Fibroblast of skin of right biceps (primary cell): Measurements from ENCODE around the gene CDNF.
"Not testable (repeated sequence)": the region's sequence is repeated elsewhere in the genome, so short reads cannot be mapped to it uniquely, and the experiment has no call there.

Source experiments
- DNase-seq: peaks from one replicate; pipeline ENCODE4 v3.0.0-alpha.2; 2013

Gene CDNF

GRCh38 chr10:14838582-14839304 lies 906 bp upstream of the CDNF start:
- peak; percentile 26 for DNase-seq

GRCh38 chr10:14837003-14837756 lies 657 bp downstream of the CDNF start:
- no peak for DNase-seq

GRCh38 chr10:14836208-14836607 lies 1.6 kb downstream of the CDNF start:
- DNase-seq, result peak; percentile 34

GRCh38 chr10:14833106-14833505 lies 4.7 kb downstream of the CDNF start:
- no peak for DNase-seq

GRCh38 chr10:14826076-14826829 lies 11.6 kb downstream of the CDNF start:
- DNase-seq, result no peak

GRCh38 chr10:14823966-14824365 lies 13.9 kb downstream of the CDNF start:
- no peak for DNase-seq

- peak; percentile 44 for DNase-seq
These were observed 14.7 kb downstream of the CDNF start for GRCh38 chr10:14822879-14823755.

GRCh38 chr10:14821635-14822375 lies 16.0 kb downstream of the CDNF start:
- DNase-seq, result no peak

GRCh38 chr10:14820775-14821154 lies 17.1 kb downstream of the CDNF start:
- no peak for DNase-seq

- peak; percentile 77 for DNase-seq
These were observed 17.6 kb downstream of the CDNF start for GRCh38 chr10:14820010-14820774.

- DNase-seq, result not testable (repeated sequence)
These were observed 21.1 kb downstream of the CDNF start for GRCh38 chr10:14816717-14817116.

- no peak for DNase-seq
These were observed 22.2 kb downstream of the CDNF start for GRCh38 chr10:14815681-14816080.

- peak; percentile 19 for DNase-seq
These were observed 25.6 kb downstream of the CDNF start for GRCh38 chr10:14812271-14812670.

- no peak for DNase-seq
These were observed 26.6 kb downstream of the CDNF start for GRCh38 chr10:14810969-14811953.

GRCh38 chr10:14806318-14806717 lies 31.5 kb downstream of the CDNF start:
- no peak for DNase-seq

GRCh38 chr10:14803827-14804226 lies 34.0 kb downstream of the CDNF start:
- DNase-seq, result no peak

GRCh38 chr10:14801723-14802122 lies 36.1 kb downstream of the CDNF start:
- no peak for DNase-seq

GRCh38 chr10:14800397-14800796 lies 37.4 kb downstream of the CDNF start:
- no peak for DNase-seq

GRCh38 chr10:14798636-14799035 lies 39.2 kb downstream of the CDNF start:
- DNase-seq, result no peak

- no peak for DNase-seq
These were observed 49.9 kb downstream of the CDNF start for GRCh38 chr10:14787938-14788337.
